Raji (cell line): Measurements from ENCODE around the gene CRIP2.

Source experiments
- POLR2A ChIP-seq: IDR thresholded peaks from 2 replicates; pipeline ENCODE4 v1.6.1; 2011; ENCODE audit warnings: low read depth, low read length, control low read depth; ENCODE audit not compliant: insufficient read depth

The CRIP2 gene

DNA sequence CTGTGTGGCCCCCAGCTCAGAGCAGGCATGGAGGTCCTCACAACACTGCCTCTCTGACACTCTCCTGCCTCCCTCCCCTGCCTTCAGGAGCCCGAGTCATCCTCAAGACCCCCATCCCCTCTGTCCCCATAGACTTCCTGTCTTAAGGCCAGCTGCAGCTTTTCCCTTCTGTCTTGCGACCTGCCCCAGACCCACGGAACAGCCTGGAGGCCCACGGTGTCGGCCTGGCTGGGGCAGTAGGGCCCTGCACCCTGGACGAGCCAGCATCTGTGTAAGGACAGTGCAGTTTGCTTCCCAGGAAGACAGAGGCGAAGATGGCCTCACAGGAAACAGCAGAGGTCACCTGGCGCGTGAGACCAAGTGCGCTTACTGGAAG, 26.1 kb downstream of the CRIP2 start:
- TF ChIP-seq POLR2A: no peak

DNA sequence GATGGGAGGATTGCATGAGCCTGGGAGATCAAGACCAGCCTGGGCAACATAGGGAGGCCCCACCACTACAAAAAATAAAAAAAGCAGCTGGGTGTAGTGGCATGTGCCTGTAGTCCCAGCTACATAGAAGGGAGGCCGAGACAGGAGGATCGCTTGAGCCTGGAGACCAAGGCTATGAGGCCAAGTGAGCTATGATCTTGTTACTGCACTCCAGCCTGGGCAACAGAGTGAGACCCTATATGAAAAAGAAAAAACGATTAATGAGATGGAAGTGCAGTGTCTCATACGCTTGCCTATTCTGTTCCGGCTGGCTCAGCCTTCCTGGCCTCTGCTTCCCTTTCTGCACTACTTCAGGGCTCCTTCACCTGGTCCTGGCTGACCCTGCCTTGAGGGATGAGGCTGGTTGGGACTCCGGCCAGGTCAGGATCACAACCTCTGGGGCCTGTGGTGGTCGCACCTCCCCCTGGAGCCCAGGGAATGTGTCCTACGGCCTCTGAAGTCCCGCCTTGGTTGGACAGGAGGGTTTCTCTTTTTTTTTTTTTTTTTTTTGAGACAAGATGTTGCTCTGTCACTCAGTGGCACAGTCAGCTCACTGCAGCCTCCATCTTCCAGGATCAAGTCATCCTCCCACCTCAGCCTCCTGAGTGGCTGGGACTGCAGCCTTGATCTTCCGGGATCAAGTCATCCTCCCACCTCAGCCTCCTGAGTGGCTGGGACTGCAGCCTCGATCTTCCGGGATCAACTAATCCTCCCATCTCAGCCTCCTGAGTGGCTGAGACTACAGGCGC, 27.1 kb downstream of the CRIP2 start:
- no peak for TF ChIP-seq POLR2A

DNA sequence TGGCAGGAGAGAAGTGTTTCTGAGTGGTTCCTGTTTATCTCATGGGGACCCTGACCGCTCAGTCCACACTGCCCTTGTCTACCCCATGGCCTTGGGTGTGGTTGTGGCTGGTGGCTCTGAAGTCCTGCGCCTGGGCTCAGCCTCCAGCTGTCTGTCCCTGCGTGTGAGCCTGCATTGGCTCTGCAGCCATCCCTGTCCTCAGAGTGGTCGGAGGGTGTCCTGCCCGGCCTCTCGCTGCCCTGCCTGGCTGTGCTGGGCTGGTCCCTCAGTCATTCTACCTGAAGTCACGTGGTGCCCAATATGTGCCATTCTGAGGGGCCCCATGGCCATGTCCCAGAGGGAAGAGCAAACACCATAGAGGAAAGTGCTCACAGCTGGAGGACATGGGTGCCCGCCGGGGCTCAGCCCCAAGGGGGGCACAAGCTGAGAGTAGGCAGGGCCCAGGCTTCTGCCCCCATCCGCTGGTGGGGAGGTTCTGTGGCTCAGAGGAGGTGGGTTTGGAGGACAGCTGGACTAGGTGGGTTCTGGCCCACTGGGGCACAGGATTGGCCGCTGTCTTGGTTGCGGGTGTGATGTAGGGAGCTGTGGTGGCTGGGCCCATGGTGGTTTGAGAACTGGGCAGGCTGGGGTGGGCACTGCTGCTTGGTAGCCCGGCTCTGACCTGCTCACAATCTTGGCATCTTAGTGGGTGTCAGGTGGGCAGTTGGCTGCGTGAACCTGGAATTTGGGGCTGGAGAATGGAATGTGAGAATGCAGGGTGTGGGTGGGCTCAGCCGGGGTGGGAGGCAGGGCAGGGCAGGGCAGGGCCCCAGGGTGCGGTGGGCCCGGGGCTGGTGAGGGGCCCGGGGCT, 28.1 kb downstream of the CRIP2 start:
- no peak for TF ChIP-seq POLR2A

DNA sequence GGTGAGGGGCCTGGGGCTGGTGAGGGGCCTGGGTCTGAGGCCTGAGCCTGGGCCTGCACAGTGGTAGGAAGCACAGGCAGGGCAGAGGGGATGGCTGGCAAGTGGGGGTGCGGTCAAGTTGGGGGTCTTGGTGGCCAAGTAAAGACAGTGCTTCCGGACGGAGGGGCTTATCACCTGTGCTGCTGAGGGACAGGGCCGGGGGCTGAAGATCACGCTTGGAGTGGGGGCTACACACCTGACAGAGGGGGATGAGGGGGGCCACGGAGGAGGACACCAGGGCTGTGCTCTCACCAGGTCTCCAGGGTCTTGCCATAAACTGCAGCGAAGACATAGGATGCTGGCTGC, 28.6 kb downstream of the CRIP2 start:
- TF ChIP-seq POLR2A: no peak

DNA sequence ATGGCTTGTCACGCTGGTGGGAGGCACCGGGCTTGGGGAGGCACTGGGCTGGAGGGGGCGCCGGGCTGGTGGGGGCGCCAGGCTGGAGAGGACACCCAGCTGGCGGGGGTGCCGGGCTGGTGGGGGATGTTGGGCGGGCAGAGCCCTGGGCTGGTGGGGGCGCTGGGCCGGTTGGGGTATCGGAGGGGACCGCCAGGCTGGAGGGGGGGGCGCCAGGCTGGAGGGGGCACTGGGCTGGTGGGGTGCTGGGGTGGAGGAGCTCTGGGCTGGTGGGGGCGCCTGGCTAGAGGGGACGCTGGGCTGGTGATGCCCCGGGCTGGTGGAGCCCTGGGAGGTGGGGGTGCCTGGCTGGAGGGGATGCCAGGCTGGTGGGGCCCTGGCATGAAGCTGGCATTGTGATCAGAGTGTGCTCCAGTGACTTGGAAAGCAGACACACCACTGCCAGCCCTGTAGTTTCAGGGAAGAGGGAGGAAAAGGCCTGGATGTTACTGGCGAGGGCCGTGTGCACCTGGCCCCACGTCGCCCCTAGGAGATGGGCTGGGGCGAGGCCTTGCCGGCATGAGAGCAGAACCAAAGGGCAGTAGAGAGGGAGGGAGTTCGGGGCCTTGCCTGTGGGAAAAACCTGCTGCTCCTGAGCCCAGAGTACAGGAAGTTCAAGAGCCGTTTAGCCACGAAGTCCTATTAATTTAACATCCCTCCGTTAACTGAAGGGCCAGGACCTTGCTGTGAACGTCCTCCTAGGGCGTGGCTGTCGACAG, 29.5 kb downstream of the CRIP2 start:
- no peak for TF ChIP-seq POLR2A

DNA sequence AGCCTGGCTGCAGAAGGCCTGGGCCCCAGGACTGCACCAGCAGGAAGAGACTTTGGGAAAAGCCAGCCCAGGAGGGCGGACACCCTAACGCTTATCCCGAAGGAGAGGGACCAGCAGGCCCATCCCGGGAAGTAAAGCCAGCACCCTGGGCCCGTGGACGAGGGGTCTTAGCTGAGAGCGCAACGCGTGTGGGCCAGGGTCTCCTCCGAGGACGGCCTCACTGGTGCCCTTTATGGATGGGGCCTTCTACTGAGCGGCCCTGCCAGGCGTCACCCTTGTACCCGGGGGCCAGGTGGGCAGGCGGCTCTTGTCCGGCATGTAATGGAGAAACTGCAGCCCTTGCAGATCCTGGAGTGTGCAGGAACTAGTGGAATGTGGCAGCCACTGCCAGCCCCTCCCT, 30.5 kb downstream of the CRIP2 start:
- no peak for TF ChIP-seq POLR2A

DNA sequence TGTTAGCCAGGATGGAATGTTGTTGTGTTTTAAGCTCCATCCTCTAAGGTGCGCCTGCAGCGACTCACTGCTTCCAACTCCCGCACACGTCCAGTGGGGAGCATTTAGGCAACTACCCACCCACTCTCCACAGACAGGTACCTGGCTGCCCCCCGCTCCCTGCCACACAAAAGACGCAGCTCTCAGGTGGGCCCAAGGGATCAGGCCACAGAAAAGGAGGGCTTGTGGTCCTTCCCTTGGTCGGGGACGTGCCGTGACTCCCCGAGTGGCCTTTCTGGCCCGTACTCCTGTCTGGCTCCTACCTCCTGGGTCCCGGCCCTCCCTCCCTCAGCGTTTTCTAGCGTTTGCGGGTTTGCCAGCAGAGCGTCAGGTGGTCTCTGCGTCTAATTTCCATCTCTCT, 32.6 kb downstream of the CRIP2 start:
- no peak for TF ChIP-seq POLR2A

DNA sequence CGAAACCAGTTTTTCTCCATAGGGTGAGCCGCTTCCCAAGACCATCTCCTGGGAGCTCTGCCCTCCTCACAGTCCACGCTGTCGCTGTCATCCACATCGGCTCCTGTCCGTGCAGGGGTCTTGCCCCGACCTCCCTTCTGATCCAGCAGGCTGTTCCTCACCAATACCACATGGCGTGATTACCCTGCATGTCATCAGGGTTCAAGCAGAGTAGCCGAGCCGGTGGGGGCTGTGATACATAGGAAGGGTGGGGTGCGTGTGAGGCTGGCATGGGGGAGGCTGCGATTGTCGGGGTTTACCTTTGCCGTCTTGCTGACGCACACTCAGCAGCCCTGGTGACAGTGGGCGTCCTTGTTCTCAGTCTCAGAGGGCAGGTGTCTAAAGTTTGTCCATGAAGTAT, 33.4 kb downstream of the CRIP2 start:
- TF ChIP-seq POLR2A: no peak

DNA sequence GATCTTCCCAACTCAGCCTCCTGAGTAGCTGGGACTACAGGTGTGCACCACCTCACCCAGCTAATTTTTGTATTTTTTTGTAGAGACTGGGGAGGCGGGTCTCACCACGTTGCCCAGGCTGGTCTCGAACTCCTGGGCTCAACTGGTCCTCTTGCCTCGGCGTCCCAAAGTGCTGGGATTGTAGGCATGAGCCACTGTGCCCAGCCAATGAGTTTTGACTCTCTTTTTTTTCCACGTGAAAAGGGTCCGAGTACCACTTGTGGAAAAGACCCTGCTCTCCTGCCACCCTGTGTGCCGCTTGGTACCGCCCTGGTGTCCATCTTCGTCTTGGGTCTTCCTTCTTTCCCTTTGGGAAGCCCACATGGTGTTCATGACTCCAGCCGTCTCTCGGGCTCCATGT, 34.0 kb downstream of the CRIP2 start:
- TF ChIP-seq POLR2A: no peak

DNA sequence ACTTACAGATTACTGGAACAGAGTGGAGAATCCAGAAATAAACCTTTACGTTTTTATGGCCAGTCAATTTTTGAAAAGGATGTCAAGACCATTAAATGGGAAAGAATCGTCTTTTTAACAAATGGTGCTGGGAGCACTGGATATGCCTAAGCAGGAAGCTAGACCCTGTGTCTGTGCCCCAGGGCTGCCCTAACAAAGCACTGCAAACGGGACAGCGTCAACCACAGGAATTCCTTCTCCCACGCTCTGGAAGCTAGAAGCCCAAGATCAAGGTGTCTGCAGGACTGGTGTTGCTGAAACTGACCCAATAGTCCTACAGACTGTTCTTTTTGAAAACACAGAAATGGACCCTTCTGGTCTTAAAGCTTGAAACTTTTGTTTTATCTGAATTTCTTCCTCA, 42.5 kb downstream of the CRIP2 start:
- TF ChIP-seq POLR2A: no peak

DNA sequence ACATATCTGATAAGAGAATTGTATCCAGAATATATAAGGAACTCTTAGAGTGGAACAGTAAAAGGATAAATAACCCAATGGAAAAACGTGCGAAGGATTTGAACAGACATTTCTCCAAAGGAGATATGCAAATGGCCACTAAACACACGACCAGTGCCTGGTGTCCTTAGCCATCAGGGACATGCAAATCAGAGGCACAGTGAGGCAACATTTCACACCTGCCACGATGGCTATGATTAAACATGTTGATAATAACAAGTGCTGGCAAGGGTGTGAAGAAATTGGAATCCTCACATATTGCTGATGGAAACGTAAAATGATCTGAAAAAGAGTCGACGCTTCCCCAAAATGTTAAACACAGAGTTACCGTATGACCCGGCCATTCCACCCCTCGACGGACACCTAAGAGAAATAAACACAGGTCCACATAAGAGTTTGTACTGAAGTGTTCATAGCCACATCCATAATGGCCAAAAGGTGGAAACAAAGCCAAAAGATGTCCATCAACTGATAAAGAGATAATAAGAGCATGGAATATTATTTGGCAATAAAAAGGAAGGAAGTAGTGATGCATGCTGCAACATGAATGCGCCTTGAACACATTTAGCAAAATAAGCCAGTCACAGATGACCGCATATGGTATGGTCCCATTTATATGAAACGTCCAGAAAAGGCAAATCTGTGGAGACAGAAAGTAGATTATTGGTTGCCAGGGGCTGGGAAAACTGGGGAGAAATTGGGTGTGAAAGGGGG, 45.5 kb downstream of the CRIP2 start:
- TF ChIP-seq POLR2A: no peak

DNA sequence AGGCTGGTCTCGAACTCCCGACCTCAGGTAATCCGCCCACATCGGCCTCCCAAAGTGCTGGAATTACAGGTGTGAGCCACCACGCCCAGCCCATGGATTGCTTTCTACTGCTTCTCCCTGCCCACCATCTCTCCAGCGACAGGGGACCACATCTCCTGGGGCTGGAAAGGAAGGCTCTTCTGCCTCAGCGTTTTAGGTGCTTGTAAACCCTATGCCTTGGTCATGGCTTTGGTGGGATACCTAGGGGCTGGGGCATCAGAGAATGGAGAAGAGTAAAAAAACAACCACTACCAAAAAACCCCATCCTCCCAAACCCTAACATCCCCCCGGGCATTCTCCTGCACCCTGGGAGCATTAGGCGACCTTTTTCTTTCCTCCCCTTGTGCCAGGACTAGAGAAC, 50.7 kb downstream of the CRIP2 start:
- TF ChIP-seq POLR2A: no peak

DNA sequence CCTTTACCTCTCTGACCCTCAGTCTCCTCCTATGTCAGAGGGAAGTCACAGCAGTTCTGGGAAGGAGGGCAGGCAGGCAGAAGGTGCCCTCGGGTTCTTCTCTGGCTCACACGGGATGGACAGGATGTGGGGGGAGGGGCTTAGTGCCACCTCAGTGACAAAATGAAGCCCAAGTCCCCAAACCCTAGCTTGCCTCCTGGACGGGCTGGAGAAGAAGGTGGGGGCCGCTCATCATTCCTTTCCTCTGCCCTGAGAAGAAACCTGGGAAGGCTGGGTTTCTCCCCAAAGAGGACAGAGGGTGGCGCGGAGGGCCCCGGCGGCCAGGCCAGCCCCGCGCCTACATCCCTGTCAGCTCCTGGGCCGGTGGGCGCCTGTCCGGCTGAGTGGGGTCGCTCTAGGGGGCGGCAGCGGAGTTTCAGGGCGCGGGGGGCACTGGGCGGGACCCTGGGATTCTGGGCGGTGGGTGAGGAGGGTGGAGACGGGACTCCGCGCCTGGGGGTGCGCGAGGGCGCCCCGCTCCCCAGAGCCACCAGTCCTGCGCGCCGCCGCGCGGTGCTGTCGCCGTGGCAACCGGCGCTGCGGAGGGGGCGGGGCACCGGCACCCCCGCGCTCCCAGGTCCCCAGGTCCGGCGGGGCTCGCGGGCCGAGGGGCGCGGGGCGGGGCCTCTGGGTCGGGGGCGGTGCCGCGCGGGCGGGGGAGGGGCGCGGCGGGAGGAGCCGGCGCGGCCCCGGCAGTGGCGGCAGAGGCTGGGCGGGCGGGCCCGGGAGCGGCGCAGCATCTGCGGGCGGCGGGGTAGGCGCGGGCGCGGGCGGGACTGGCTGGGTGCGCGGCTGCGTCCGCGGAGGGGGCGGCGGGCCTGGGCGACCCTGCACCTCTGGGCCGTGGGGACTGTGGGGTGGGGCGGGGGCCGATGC, 51.5 kb downstream of the CRIP2 start, which contains the start of gene TMEM121:
TSS of gene TMEM121 (plus strand) at position 723 of the 915 bp plus-strand sequence. CDS start 2,252 bp downstream, outside the sequence.
- no peak for TF ChIP-seq POLR2A
